H1 (cell line): Measurements from ENCODE around the gene PCSK9. TPM values are rescaled to one million over a fixed set of nuclear protein-coding genes. Genes with fewer than 3 reads are reported as not detected.

ENCODE experiments used
- CTCF ChIA-PET: fragments of 300-600 bp; sonication (Branson Sonifier 250); formaldehyde crosslinking; loops from one replicate; lab custom pipeline; 2021; ENCODE audit not compliant: partially characterized antibody; lab: Charles Lee
- POLR2A ChIA-PET: fragments of 300-600 bp; sonication (Branson Sonifier 250); formaldehyde crosslinking; loops from one replicate; lab custom pipeline; 2021; ENCODE audit warnings: inconsistent platforms; ENCODE audit not compliant: partially characterized antibody; lab: Charles Lee
- DNase-seq, 2 experiments: peaks; one replicate each; pipeline versions ENCODE4 v3.0.0 to v3.0.0-alpha.2; 2010 to 2022; ENCODE audit warnings: low spot score in 2 of 2, low read depth in 1 of 2, mixed read lengths in 1 of 2
- FAIRE-seq: peaks from 2 replicates; lab custom pipeline; 2011; peaks lifted over from hg19 to GRCh38; lab: Jason Lieb, UNC
- H2AFZ ChIP-seq: 2 replicates; pipeline ENCODE4 v1.8.1; 2012; ENCODE audit warnings: low read length, inconsistent platforms
- H2AK5ac ChIP-seq: 2 replicates; pipeline ENCODE4 v1.6.1; 2013; ENCODE audit warnings: low read depth, low read length
- H2BK120ac ChIP-seq: replicated peaks from 2 replicates; pipeline ENCODE3; 2013; ENCODE audit warnings: low read depth, low read length, inconsistent platforms
- H2BK12ac ChIP-seq: 2 replicates; pipeline ENCODE4 v1.6.1; 2013; ENCODE audit warnings: low read depth, low read length
- H2BK15ac ChIP-seq: 2 replicates; pipeline ENCODE4 v1.6.1; 2013; ENCODE audit warnings: low read length
- H2BK20ac ChIP-seq: 2 replicates; pipeline ENCODE4 v1.6.1; 2013; ENCODE audit warnings: low read length
- H2BK5ac ChIP-seq: 2 replicates; pipeline ENCODE4 v1.6.1; 2013; ENCODE audit warnings: low read depth, low read length
- H3K14ac ChIP-seq: 2 replicates; pipeline ENCODE4 v1.6.1; 2013; ENCODE audit warnings: inconsistent platforms; ENCODE audit not compliant: insufficient read length
- H3K18ac ChIP-seq: 2 replicates; pipeline ENCODE4 v1.6.1; 2013; ENCODE audit warnings: low read length; ENCODE audit errors: extremely low read depth
- H3K23ac ChIP-seq: 2 replicates; pipeline ENCODE4 v1.6.1; 2013; ENCODE audit warnings: inconsistent platforms; ENCODE audit not compliant: insufficient read length
- H3K23me2 ChIP-seq: 2 replicates; pipeline ENCODE4 v1.6.1; 2013; ENCODE audit warnings: low read depth, low read length
- H3K27ac ChIP-seq: 2 replicates; pipeline ENCODE4 v1.6.1; 2011; ENCODE audit warnings: low read depth, low read length, inconsistent platforms
- H3K27me3 ChIP-seq, 4 experiments: replicated peaks in 1 of 4; 1 replicate in 1 of 4; 2 replicates in 3 of 4; pipeline versions ENCODE4 v1.6.1 to v1.8.1; 2011 to 2013; ENCODE audit warnings: low read length in 3 of 4, mild to moderate bottlenecking in 3 of 4, inconsistent platforms in 2 of 4, mixed read lengths in 2 of 4, moderate library complexity in 1 of 4; ENCODE audit not compliant: control insufficient read depth in 3 of 4, insufficient read depth in 3 of 4; ENCODE audit errors: extremely low read depth in 1 of 4
- H3K36me3 ChIP-seq, 4 experiments: 2 replicates each; pipeline versions ENCODE4 v1.6.1 to v1.8.1; 2011 to 2013; ENCODE audit warnings: mild to moderate bottlenecking in 4 of 4, low read length in 3 of 4, moderate library complexity in 2 of 4, control low read depth in 1 of 4, inconsistent platforms in 1 of 4; ENCODE audit not compliant: insufficient read depth in 4 of 4, control insufficient read depth in 2 of 4
- H3K4ac ChIP-seq: replicated peaks from 2 replicates; pipeline ENCODE3; 2013; ENCODE audit warnings: low read length, low read depth, mixed read lengths, inconsistent platforms; ENCODE audit not compliant: insufficient read length
- H3K4me1 ChIP-seq, 4 experiments: replicated peaks in 1 of 4; 1 replicate in 1 of 4; 2 replicates in 3 of 4; pipeline versions ENCODE4 v1.6.1 to v1.8.1; 2011 to 2013; ENCODE audit warnings: low read length in 3 of 4, inconsistent platforms in 2 of 4, mixed read lengths in 1 of 4; ENCODE audit not compliant: insufficient read depth in 4 of 4, control insufficient read depth in 3 of 4
- H3K4me2 ChIP-seq, 2 experiments: 2 replicates each; pipeline versions ENCODE4 v1.6.1 to v1.8.1; 2011 to 2013; ENCODE audit warnings: low read depth in 2 of 2, low read length in 2 of 2, control low read depth in 1 of 2, inconsistent platforms in 1 of 2, mild to moderate bottlenecking in 1 of 2; ENCODE audit not compliant: insufficient read depth in 1 of 2
- H3K4me3 ChIP-seq, 4 experiments: fragments of 200-600, 300-600 bp in 1 of 4; sonication (generic), shearing (Covaris generic), sonication (Bioruptor Twin) in 1 of 4; 2 replicates each; pipeline versions ENCODE4 v1.5.1 to v1.8.1; 2011 to 2016; ENCODE audit warnings: low read length in 4 of 4, low read depth in 3 of 4, control low read depth in 2 of 4, inconsistent platforms in 2 of 4, mild to moderate bottlenecking in 2 of 4, mixed read lengths in 1 of 4, moderate library complexity in 1 of 4; ENCODE audit not compliant: insufficient read depth in 2 of 4; ENCODE audit errors: extremely low read depth in 1 of 4
- H3K56ac ChIP-seq: replicated peaks from 2 replicates; pipeline ENCODE3; 2013; ENCODE audit warnings: low read depth, mild to moderate bottlenecking, mixed read lengths, low read length, inconsistent platforms; ENCODE audit not compliant: insufficient read length
- H3K79me1 ChIP-seq: 2 replicates; pipeline ENCODE4 v1.6.1; 2013; ENCODE audit warnings: low read depth, low read length, control low read depth
- H3K79me2 ChIP-seq, 2 experiments: 2 replicates each; pipeline versions ENCODE4 v1.6.1 to v1.8.1; 2012 to 2013; ENCODE audit warnings: low read length in 2 of 2, mild to moderate bottlenecking in 2 of 2, inconsistent platforms in 1 of 2; ENCODE audit not compliant: insufficient read depth in 2 of 2, control insufficient read depth in 1 of 2
- H3K9ac ChIP-seq, 4 experiments: replicated peaks in 1 of 4; 1 replicate in 1 of 4; 2 replicates in 3 of 4; pipeline versions ENCODE4 v1.6.1 to v1.8.1; 2011 to 2013; ENCODE audit warnings: low read depth in 3 of 4, low read length in 3 of 4, control low read depth in 2 of 4, mild to moderate bottlenecking in 2 of 4, moderate library complexity in 2 of 4, inconsistent platforms in 1 of 4; ENCODE audit errors: extremely low read depth in 1 of 4
- H3K9me3 ChIP-seq, 2 experiments: 2 replicates each; pipeline versions ENCODE4 v1.6.1 to v1.8.1; 2012 to 2013; ENCODE audit warnings: mild to moderate bottlenecking in 2 of 2, moderate library complexity in 2 of 2, control low read depth in 1 of 2, inconsistent platforms in 1 of 2, low read depth in 1 of 2, low read length in 1 of 2, mixed read lengths in 1 of 2; ENCODE audit not compliant: insufficient read depth in 2 of 2
- H4K20me1 ChIP-seq, 2 experiments: replicated peaks in 1 of 2; 2 replicates each; pipeline versions ENCODE3 to v1.8.1; 2011 to 2013; ENCODE audit warnings: inconsistent platforms in 2 of 2, low read length in 2 of 2, mild to moderate bottlenecking in 1 of 2; ENCODE audit not compliant: insufficient read depth in 2 of 2, control insufficient read depth in 1 of 2
- H4K5ac ChIP-seq: 2 replicates; pipeline ENCODE4 v1.6.1; 2013; ENCODE audit warnings: low read length, low read depth, mixed read lengths, inconsistent platforms; ENCODE audit not compliant: insufficient read length
- H4K8ac ChIP-seq: 2 replicates; pipeline ENCODE4 v1.8.0; 2013; ENCODE audit warnings: mild to moderate bottlenecking, moderate library complexity, low read length, inconsistent platforms; ENCODE audit not compliant: insufficient read depth; ENCODE audit errors: extremely low read depth
- H4K91ac ChIP-seq: replicated peaks from 2 replicates; pipeline ENCODE3; 2013; ENCODE audit warnings: low read length, mixed read lengths, inconsistent platforms; ENCODE audit not compliant: insufficient read length
- CBX5 ChIP-seq: fragments of 300-800, 300-1000 bp; sonication (generic); IDR thresholded peaks from 2 replicates; pipeline ENCODE4 v1.7.1; 2016; ENCODE audit warnings: antibody characterized with exemption, low read length, low read depth
- CBX8 ChIP-seq: fragments of 300-800, 300-1000 bp; sonication (generic); IDR thresholded peaks from 2 replicates; pipeline ENCODE4 v1.7.1; 2016; ENCODE audit warnings: low read depth, low read length, borderline replicate concordance
- CEBPB ChIP-seq: IDR thresholded peaks from 2 replicates; pipeline ENCODE4 v1.6.1; 2012; ENCODE audit warnings: low read depth, low read length
- JUN ChIP-seq: IDR thresholded peaks from 2 replicates; pipeline ENCODE4 v1.6.1; 2011; ENCODE audit warnings: low read depth, mild to moderate bottlenecking, improper control_type of control experiment, low read length
- KDM4A ChIP-seq: IDR thresholded peaks from one replicate; pipeline ENCODE4 v1.7.1; 2012; ENCODE audit warnings: low read depth, mild to moderate bottlenecking, moderate library complexity, low read length, inconsistent platforms; ENCODE audit not compliant: severe bottlenecking
- NANOG ChIP-seq: IDR thresholded peaks from 2 replicates; pipeline ENCODE4 v1.6.1; 2011; ENCODE audit warnings: low read length, low read depth, mild to moderate bottlenecking, inconsistent platforms; ENCODE audit not compliant: insufficient read depth, poor library complexity, severe bottlenecking
- POU5F1 ChIP-seq: IDR thresholded peaks from 2 replicates; pipeline ENCODE4 v1.6.1; 2011; ENCODE audit warnings: low read depth, mild to moderate bottlenecking, low read length, moderate library complexity
- RNF2 ChIP-seq: fragments of 200-900, 300-1000 bp; sonication (generic); IDR thresholded peaks from 2 replicates; pipeline ENCODE4 v1.7.1; 2016; ENCODE audit warnings: borderline replicate concordance, low read depth, mild to moderate bottlenecking, antibody characterized with exemption, low read length; ENCODE audit not compliant: poor library complexity, severe bottlenecking; ENCODE audit errors: missing control alignments
- RXRA ChIP-seq: IDR thresholded peaks from 2 replicates; pipeline ENCODE4 v1.6.1; 2011; ENCODE audit warnings: low read depth, mild to moderate bottlenecking, low read length, moderate library complexity; ENCODE audit not compliant: insufficient read depth
- SIN3A ChIP-seq, 2 experiments: IDR thresholded peaks in 1 of 2; conservative IDR thresholded peaks in 1 of 2; 2 replicates each; pipeline ENCODE4 v1.6.1; 2011 to 2012; ENCODE audit warnings: low read length in 2 of 2, improper control_type of control experiment in 1 of 2, low read depth in 1 of 2, mild to moderate bottlenecking in 1 of 2
- TAF7 ChIP-seq: optimal IDR thresholded peaks from 2 replicates; pipeline ENCODE3; 2011; ENCODE audit warnings: low read depth, mild to moderate bottlenecking, inconsistent platforms, low read length, moderate library complexity, borderline replicate concordance
- TEAD4 ChIP-seq: IDR thresholded peaks from 2 replicates; pipeline ENCODE4 v1.6.1; 2012; ENCODE audit warnings: low read depth, low read length, inconsistent platforms, mixed read lengths
- WGBS, 2 experiments: shearing (Covaris generic) in 1 of 2; methylation state at CpG; one replicate each; pipeline versions ENCODE4 v1.1.6 to v1.1.7; 2013 to 2015; ENCODE audit warnings: low lambda C conversion rate in 2 of 2, mixed read lengths in 2 of 2, inconsistent platforms in 1 of 2, low coverage in 1 of 2, missing lambda C conversion rate in 1 of 2; ENCODE audit not compliant: insufficient replicate concordance in 2 of 2, insufficient coverage in 1 of 2, insufficient read length in 1 of 2; ENCODE audit errors: extremely low coverage in 1 of 2, missing lambda C conversion rate in 1 of 2; 5-methylcytosine and 5-hydroxymethylcytosine counted together
- polyA plus RNA-seq, 7 experiments: library from polyadenylated mRNA; depleted of rRNA in 3 of 7; stranded (reverse) in 5 of 7; unstranded in 2 of 7; fragments of >200 nt in 5 of 7; fragments of 200-250 nt in 2 of 7; gene quantifications; 1 replicate in 5 of 7; 2 replicates in 1 of 7; 4 replicates in 1 of 7; pipeline versions ENCODE4 v1.2.1 to v1.2.3, GENCODE V29; 2011 to 2013; ENCODE audit warnings: missing spikeins in 2 of 7, mixed read lengths in 2 of 7
- total RNA-seq: library from RNA; stranded (reverse); fragmentation: NEBNext Ultra II Directional; extraction: Animal tissue kit (Norgen Biotek cat#: 25700); gene quantifications from 2 replicates; pipeline ENCODE4 v1.2.1, GENCODE V29; 2021
- TF ChIP-seq, protein P1 (sequence below): IDR thresholded peaks from 2 replicates; pipeline ENCODE4 v1.6.1; 2011; ENCODE audit warnings: low read length, improper control_type of control experiment

Gene PCSK9
- total and polyA plus RNA-seq, 2 of the 8 experiments (the other 6 are each of a cell fraction or from before 2014, with no cell fraction given) = 22.3 to 32.3 TPM

DNA sequence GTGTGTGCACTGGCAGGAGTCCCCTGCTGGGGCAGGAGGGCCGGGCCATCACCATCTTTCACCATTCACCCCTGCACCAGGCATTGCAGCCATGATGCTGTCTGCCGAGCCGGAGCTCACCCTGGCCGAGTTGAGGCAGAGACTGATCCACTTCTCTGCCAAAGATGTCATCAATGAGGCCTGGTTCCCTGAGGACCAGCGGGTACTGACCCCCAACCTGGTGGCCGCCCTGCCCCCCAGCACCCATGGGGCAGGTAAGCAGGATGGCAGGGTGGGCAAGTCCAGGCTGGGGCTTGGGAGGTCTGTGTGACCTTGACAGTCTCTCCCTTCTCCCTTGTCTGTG, 18.6 kb downstream of the PCSK9 start:
- no peak for FAIRE-seq
- Histone ChIP-seq H3K4me3 (no peak overlapping the region), H3K4me1 (no peaks in the 10 kb centered on the region), H3K27ac (no peak overlapping the region), H3K4ac (no peak overlapping the region), H3K9ac (no peak overlapping the region), H2BK15ac (no peak overlapping the region), H4K20me1 (peaks cover 0 to 17% of the 10 kb centered on the region in 2 experiments), H3K4me2 (no peak overlapping the region), H3K79me2 (no peaks in the 10 kb centered on the region), H3K9me3 (no peaks in the 10 kb centered on the region), H2BK20ac (no peak overlapping the region), H2BK12ac (no peak overlapping the region), H4K8ac (no peak overlapping the region), H2AK5ac (no peak overlapping the region), H3K79me1 (peaks cover 4% of the 10 kb centered on the region; the same call in 1 of the 2 replicates), H4K91ac (no peak overlapping the region), H3K36me3 (peaks cover 0 to 16% (median 3%) of the 10 kb centered on the region in 4 experiments; a peak in 5 of 8 replicates), H3K23ac (no peak overlapping the region), H2BK120ac (no peak overlapping the region), H3K14ac (no peak overlapping the region), H3K56ac (no peak overlapping the region), H2AFZ (no peak overlapping the region), H3K23me2 (no peaks in the 10 kb centered on the region), H3K18ac (no peak overlapping the region), H4K5ac (no peak overlapping the region), H3K27me3 (no peaks in the 10 kb centered on the region), H2BK5ac (no peak overlapping the region)
- 89% methylated on average over 6 of the region's 6 CpGs; no CpG with 5 or more reads in 1 of the 2 experiments for WGBS, 2 experiments
- CTCF ChIA-PET = interaction anchor here (1.3 to 2.3 kb wide), 2 partner anchors 13 to 36 kb away, joined by 3 to 6 read pairs; no protein-coding TSS in a partner anchor
- POLR2A ChIA-PET = no interaction called here
- DNase-seq = no peak
- TF ChIP-seq KDM4A (no peak), SIN3A (conservative IDR thresholded peaks at IDR 0.05 in 1 of 2, IDR thresholded peaks at IDR 0.05 in 1 of 2; ENCODE audit: low read depth in 1 of 2, low read length in 2 of 2) (no peak), TEAD4 (no peak), POU5F1 (no peak), JUN (no peak), CBX5 (no peak), TAF7 (no peak), CBX8 (no peak), CEBPB (no peak), NANOG (no peak), RNF2 (no peak), RXRA (no peak)
- TF ChIP-seq, protein P1, sequence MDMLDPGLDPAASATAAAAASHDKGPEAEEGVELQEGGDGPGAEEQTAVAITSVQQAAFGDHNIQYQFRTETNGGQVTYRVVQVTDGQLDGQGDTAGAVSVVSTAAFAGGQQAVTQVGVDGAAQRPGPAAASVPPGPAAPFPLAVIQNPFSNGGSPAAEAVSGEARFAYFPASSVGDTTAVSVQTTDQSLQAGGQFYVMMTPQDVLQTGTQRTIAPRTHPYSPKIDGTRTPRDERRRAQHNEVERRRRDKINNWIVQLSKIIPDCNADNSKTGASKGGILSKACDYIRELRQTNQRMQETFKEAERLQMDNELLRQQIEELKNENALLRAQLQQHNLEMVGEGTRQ = no peak
